Measurements from ENCODE around the gene HOXA7.

HOXA7 gene

DNA sequence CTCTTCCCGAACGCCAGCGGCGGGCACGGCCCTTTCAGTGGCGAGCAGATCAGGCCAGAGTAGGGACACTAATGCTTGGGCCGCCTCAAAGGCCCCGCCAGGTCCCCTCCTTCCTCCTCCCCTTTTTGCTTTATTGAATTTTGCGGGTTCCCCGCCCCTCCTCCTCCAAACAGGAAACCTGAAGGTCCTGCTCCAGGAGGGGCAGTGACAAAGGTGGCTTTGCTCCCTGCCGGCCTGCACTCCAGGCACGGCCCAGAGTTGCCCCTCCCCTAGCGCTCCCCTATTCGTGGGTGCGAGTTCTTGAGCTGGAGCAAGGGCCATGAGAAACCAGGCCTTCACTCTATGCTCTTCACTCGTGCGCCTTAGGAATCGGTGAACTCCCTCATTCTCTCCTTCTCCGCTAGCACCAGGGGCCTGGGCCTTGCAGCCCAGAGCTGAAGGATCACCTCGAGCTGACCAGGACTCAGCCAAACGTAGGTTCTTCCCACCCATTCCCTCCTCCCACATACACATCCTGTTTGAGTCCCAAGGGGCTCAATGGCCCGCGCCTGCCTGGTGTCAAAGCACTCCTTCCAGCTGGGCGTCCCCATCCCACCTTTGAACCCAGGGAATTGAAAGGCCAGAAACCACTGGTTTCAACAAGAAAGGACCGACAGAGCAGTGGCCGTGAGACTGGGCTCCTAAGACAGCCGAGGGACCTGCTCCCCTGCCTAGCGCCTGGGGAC lies 8.3 kb downstream of the HOXA7 start:
- DNase-seq (ENCODE audit: low read depth in 3 of 3): no peak

DNA sequence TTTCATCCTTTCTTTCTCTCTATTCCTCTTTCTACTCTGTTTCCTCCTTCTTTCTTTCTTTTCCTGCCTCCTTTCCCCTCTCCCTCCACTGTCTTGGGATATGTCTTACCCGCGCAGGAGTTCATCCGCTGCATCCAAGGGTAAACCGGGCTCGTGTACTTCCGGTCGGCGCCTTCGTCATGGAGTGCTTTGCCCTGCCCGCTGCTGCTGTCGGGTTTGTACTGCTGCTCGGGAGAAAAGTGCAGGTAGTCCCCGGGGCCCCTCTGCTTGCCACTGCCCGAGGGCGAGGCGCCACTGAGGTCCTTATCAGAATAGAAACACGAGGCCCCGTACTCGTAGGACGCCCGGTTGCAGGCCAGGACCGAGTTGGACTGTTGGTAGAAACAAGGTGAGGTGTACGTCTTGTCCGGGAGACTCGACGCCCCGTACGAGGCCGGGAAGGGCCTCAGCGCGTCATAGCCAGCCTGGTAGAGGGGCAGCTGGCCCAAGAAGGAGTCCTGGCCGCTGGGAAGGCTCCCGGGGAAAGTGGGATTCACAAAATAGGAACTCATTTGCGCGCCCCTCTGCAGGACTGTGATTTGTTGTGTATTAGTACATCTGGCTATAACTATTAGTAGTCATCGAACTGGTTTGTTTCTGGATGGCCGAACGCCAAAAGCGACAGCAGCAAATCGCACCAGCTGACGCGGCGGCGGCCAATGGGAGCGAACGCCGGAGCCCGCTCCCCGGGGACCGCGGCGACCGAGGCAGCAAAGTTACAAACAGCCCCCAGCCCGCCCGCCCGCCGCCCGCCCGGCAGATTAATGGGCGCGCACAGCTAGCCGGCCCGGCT lies 9.1 kb downstream of the HOXA7 start, which contains the start of gene HOXA6:
Gene HOXA6, minus strand, starts transcription at position 576 of the 832 bp plus-strand sequence. Its CDS starts 25 bp downstream, at position 551.
- DNase-seq (ENCODE audit: low read depth in 3 of 3): no peak

DNA sequence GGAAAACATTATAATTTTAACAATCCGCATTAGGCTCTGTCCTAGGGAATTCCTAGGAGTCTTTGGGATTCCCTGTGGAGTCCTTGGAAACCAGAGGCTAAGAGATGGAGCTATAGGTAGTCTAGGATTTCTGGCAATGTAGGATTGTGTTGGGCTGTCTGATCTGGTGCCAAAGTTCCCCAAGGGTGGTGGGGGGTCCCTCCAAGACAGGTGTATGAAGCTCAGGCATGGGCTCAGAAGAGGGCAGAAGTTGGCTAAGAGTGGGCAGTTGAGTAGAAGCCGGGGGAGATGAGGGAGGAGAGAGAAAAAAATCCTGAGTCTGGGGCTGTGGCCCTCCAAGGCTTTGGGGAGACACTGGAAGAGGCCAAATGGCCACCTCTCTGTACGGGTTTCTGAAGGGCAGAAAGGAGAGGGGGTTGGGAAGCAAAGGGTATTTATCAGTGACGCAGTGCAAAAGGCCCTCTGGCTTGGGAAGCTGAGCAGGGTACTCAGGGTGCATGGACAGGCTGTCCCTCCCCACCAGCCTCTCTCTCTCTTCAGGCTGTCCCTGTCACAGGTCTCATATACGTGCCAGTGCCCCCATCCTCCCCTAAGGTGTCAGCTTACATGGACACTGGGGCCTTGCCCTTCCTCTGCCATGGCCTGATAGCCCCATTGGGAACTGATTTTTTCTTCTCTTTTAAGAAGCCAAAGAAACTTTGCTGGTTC lies 9.8 kb downstream of the HOXA7 start:
- DNase-seq (ENCODE audit: low read depth in 3 of 3): no peak

DNA sequence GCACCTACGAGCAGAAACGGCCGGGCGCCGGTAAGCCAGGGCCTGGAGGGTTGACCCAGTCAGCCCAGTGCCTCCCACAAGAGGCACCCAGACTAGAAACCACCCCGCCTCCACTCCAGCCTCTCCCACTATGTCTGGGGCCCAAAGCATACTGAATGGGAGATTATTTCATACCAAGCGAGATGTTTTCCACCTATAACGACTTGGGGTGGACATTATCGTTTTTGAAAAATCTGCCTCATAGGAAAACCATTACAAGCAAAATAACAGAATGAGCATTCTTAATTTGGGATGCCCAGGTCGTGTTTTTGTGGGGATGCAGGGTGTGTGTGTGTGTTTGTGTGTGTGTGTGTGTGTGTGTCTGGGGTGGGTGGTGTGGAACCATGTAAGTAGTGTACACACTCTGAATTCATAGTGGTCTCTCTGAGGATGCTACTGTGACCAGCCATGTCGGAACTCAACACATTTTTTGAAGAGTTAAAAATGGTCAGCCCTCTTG lies 10.5 kb downstream of the HOXA7 start:
- DNase-seq (ENCODE audit: low read depth in 3 of 3): no peak

DNA sequence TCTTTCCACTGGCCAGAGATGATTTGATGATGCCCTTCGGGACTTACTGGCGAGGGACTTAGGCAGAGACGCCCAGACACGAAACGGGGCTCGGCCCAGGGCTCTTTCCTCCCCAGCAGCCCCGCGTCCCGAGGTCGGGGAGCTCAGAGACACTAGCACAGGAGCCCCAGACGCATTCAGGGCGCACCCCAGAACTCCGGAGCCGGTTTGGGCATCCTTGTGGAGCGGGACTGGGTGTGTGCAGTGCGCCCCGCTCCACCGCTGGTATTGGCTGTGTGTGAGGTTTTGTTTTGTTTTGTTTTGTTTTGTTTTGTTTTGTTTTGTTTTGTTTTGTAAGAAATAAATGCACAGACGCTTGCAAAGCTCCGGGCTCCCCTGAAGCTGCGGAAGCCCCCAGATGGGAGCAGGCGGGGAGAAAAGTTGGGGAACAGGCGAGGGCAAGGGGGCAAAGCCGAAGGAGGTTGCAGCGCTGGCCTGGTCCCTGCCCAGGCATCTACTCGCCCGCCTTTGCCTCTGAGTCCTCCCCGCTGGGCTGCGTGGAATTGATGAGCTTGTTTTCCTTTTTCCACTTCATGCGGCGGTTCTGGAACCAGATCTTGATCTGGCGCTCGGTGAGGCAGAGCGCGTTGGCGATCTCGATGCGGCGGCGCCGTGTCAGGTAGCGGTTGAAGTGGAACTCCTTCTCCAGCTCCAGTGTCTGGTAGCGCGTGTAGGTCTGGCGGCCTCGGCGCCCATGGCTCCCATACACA lies 11.1 kb downstream of the HOXA7 start:
- DNase-seq (ENCODE audit: low read depth in 3 of 3): no peak

DNA sequence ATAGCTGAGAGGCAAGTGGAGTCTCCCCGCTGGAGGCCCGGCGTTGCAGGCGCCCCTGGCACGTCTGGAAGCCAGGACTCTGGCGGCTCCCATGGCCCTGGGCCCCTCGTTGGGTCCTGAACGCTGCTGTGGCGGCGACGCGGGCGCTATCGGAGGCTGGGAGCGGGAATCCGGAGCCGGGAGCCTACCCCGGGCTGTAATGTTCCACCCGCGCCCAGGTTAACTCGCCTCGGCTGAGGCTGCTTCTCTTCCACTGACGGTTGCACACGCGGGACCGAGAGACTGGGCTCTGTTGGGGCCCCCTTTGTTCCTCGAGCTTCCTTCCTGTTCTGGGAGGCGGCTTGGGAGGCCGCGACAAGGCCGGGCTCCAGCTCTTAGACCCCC lies 11.7 kb downstream of the HOXA7 start:
- no peak for DNase-seq (ENCODE audit: low read depth in 3 of 3)

DNA sequence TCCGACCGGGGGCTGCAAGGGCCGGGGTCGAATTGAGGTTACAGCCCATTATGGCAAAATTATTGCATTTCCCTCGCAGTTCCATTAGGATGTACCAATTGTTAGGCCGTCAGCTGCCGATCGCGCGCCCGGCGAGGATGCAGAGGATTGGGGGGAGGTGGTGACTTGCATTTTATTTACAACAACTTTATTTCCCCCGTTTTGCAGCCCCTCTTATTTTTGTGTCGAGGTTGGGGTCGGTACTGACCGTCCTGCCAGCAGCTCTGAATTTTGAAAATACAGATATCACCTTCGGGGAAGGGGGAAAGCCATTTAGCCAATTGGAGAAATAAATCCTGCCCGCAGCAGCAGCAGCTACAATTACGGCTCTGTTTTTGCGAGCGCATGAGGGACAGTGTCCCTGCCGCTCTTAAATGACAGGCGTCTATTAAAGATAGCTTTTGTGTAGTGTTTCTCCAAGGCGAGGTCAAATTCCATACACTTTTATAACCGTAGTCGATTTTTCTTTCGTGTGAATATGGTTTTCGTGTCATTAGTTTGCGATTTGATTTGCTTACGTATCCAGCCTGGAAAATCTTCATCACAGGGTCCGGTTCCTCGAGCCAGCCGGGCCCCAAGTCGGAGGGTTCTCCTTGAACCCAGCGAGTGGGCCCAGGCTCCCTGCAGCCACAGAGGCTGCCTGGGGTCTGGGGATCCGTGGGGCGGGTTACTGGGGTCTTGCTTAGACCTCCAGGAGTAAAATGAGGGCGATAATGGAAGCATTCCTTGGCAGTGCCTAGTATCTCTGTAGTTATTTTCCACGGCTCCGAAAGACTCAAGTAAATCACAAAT lies 12.3 kb downstream of the HOXA7 start:
- no peak for DNase-seq (ENCODE audit: low read depth in 3 of 3)

DNA sequence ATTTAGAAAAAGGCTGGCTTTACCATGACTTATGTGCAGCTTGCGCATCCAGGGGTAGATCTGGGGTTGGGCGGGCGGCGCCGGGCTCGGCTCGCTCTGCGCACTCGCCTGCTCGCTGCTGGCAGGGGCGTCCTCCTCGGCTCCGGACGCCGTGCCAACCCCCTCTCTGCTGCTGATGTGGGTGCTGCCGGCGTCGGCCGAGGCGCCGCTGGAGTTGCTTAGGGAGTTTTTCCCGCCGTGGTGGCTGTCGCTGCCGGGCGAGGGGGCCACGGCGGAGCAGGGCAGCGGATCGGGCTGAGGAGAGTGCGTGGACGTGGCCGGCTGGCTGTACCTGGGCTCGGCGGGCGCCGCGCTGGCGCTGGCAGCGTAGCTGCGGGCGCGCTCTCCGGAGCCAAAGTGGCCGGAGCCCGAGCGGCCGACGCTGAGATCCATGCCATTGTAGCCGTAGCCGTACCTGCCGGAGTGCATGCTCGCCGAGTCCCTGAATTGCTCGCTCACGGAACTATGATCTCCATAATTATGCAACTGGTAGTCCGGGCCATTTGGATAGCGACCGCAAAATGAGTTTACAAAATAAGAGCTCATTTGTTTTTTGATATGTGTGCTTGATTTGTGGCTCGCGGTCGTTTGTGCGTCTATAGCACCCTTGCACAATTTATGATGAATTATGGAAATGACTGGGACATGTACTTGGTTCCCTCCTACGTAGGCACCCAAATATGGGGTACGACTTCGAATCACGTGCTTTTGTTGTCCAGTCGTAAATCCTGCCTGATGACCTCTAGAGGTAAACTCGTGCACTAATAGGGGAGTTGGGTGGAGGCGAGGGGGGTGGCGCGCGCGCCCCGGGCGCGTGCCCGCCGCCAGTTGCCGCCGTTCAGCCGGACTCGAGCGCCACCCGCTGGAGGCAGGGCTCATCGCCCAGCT lies 13.2 kb downstream of the HOXA7 start, which contains the start of gene HOXA5:
Gene HOXA5, minus strand, starts transcription at position 659 of the 927 bp plus-strand sequence. Its CDS starts 74 bp downstream, at position 585.
- DNase-seq (ENCODE audit: low read depth in 3 of 3): no peak

DNA sequence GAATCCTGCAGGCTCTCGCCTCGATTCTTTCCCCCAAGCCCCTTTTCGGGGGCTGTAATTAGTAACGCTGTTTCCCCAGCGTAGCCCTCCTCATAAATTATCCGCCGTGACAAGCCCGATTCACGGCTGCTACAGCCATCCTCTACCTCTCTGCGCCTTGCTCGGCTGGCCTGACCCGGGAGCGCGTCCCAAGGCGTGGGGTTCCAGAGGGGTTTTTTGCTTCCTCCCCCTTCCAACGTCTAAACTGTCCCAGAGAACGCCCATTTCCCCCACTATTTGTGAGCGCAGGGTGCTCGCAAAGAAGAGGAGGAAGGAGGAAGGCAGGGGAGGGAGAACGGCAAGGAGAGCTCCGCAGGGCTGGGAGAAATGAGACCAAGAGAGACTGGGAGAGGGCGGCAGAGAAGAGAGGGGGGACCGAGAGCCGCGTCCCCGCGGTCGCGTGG lies 13.9 kb downstream of the HOXA7 start:
- DNase-seq (ENCODE audit: low read depth in 3 of 3): no peak

DNA sequence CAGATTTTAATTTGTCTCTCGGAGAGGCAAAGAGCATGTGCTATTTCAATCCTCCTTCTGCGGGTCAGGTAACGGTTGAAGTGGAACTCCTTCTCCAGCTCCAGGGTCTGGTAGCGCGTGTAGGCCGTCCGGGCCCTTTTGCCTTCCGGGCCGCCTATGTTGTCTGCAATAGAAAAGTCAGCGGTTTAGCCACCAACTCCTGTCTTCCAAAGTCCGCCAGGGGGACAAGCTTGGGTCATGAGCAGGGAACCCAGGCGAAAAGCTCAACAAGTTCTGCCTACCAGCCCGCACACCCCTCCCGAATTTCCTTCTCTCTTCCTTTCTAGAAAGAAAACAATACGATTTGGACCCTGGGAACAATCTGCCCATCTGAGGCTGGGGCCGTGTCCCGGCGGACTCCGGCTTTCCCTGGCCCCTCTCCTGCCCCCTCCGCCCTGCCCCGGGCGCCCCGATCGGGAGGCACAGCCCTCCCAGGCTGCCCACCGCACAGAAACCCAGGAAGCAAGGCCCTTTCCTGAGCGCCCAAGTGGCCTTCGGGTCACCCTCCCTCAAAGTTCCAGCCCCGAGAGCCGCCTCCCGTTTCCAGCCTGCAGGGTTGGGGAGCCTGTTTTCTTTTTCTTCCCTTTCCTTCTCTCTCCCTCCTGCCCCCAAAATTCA lies 14.4 kb downstream of the HOXA7 start:
- no peak for DNase-seq (ENCODE audit: low read depth in 3 of 3)

DNA sequence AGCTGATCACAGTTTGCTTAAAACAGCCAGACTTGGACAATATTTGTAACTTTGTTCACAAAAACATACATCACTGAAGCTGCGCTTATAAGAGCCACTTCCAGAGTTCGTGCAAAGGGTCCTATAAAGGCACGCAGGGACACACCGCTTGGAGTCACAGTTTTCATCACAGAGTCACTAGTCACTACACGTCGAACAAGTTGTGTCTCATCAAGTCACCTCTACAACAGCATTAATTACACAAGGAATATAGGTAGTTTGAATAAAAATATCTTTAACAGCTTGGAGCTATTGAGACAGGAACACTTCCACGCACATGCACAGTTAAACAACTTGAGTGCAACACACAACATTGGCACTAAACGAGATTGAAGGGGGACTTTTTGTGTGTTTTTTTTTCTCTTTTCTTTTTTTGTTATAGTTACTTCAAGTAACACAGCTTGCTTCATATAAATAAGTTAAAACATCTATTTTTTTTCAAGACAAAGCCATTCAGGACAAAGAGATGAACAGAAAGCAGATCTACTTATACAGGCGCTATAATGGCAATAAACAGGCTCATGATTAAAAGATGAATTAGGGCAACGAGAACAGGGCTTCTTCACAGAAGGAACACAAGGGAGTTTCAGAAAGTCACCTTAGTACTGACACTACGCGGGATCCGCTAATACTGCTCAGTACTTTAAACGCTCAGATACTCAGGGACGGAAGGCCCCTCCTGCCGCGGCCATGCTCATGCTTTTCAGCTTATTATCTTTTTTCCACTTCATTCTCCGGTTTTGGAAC lies 15.1 kb downstream of the HOXA7 start:
- DNase-seq (ENCODE audit: low read depth in 3 of 3): no peak

DNA sequence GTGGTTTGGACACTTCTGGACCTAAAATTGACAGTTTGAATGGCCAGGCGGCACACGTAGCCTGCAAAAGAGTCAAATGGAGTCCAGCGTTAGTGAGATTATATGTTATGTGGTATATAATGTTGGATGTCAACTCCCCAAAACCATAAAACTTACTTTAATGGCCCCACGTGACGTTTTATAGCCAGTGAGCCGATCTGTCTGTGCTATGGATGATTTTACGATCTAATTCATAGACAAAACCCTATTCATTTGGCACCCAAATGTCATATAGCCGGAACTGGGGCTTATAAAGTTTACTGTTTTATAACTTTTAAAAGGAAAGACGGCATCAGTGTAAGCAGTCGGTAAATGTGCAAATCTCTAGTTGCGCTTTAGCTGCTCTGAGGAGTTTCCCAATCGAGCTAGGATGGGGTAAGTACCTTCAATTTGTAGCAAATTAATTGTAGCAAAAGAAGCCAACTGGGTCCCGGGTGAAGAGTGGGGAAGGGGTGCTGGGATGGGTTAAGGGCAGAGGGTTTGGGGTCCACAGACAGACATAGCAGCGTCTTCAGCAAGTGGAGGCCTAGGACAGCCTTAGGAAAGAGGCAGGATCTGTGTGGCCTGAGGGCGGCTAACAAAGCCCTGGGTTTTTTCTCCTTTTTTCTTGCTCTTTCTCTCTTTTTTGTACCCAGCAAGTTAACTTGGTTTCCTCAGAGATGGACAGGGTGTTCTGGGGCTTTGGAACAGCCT lies 16.2 kb downstream of the HOXA7 start:
- DNase-seq (ENCODE audit: low read depth in 3 of 3): no peak

DNA sequence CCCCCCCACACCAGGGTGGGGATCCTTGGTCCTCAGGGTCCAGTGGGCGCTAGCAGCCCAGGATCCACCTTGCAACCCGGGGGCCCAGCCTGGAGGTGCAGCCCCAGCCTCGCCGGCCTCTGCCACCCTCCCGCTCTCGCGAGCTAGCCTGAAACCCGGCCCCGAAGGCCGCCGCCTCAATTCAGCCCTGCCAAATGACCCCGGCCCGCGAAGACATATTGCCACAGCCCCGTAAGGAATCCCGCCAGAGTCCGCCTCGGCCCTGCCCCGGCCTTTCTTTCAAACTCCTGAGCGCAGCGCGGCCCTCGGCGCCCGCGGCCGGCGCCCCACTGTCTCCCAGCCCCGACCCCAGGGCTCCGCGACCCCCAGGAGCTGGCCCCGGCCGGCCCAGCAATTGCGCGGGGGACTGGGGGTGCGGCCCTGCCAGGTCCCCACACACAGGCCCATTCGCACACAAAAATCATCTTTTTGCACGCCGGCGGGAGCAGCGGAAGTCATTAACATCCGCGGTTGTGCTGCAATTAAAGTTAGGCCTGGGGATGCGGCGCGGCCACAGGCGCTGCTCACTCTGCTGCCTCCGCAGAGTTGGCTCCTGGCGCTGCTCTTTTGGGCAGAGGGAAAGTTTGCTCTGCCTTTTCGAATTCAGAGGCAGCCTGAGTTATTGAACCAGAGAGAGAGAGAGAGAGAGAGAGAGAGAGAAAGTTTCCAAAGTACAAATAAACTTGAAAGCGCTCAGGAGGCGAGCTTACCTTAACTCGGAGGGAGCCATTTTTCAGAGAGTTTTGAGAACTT lies 16.9 kb downstream of the HOXA7 start:
- DNase-seq (ENCODE audit: low read depth in 3 of 3): no peak

DNA sequence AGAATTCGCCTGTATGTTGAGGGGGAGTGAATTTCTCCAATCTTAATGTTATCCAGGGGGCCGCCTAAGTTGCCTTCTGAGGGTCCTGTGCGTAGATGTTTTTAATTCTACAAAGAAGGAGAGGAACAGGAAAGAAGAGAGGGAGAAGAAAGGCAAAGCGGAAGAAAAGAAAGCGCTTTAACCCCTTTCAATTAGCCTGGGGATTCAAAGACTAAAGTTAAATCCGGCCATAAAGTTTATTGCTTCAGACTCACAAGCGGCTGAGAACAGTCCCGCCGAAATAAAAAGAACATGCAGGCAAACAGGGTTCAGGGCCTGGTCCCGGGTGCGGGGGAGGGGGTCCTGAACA lies 17.5 kb downstream of the HOXA7 start:
- no peak for DNase-seq (ENCODE audit: low read depth in 3 of 3)

DNA sequence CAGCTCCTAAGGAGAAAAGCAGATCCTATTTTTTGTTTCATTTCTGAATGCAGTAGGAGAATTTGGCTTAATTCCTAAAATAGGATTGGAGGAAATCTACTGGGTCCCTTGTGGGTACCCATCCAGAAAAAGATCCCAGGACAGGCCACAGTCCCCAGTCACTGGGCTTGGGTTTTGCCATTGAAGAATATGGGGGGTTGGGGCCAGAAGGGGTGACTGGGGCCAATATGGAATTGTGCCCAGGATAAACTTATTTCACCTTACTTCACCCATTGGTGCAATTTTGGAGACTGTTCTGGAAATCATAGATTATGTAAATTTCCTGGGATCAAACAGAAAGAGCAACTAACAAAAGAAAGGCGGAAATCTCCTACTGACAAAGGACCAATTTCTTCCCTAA lies 18.0 kb downstream of the HOXA7 start:
- DNase-seq (ENCODE audit: low read depth in 3 of 3): no peak

DNA sequence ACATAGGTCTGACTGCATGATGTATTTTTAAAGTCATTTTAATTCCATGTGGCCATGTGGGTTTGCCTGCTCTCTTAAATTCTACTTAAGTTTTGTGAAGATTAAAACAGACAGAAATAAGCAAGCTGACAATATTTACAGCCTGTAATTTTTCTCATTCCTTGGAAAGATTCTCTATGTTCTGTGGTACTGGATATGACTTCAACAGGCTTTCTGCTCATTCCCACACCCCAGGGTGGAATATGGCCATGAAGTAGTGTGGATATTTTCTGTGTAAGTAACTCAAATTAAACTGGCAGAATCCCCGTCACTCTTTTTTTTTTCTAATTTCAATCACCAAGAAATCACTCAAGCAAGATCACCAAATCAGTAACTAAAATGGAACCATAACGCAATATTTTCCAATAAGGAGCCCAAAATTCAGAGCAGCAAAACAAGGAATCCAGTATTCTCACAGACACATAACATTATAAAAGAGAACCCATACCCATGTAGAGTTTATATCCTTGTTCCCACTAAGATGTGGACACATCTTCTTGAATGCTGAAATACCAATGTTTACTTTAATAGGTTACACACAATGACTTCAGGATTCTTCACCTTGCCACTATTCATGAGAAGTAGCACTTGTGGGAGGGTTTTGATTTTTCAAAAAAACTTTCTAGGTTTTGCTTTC lies 18.7 kb downstream of the HOXA7 start:
- no peak for DNase-seq (ENCODE audit: low read depth in 3 of 3)
